GM19438 (cell line): ENCODE data around the gene MRPL36.
A peak's percentile ranks its signal among the peaks of the same experiment; 100 is the strongest.
"Not testable (repeated sequence)": the region's sequence is repeated elsewhere in the genome, so short reads cannot be mapped to it uniquely, and the experiment has no call there.

ENCODE experiments used
- ATAC-seq: cut with Tn5 transposase; IDR thresholded peaks from one replicate; pipeline ENCODE4 v1.9.1; 2021; ENCODE audit warnings: low read depth; ENCODE audit not compliant: unreplicated experiment

The MRPL36 gene

DNA sequence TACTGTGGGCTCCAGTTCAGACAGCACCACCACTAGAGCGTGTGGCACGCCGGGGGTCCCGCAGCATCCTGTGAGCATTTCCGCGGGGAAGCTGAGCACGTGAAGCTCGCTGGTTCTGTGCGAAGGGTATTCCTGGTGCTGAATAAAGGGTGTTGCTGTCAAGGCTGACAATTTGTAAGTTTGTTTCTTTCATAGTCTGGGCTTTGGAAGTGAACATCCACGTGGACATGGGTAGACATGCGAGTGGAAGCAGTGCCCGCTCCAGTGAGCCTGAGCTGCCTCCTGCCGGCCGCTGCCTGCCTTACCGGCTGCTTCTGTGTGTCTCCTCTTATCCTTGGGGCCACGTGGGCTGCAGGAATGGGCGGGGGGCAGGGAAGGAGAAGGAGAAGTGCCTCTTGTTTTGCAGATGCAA is 16.2 kb upstream of the MRPL36 start:
- ATAC-seq = no peak

DNA sequence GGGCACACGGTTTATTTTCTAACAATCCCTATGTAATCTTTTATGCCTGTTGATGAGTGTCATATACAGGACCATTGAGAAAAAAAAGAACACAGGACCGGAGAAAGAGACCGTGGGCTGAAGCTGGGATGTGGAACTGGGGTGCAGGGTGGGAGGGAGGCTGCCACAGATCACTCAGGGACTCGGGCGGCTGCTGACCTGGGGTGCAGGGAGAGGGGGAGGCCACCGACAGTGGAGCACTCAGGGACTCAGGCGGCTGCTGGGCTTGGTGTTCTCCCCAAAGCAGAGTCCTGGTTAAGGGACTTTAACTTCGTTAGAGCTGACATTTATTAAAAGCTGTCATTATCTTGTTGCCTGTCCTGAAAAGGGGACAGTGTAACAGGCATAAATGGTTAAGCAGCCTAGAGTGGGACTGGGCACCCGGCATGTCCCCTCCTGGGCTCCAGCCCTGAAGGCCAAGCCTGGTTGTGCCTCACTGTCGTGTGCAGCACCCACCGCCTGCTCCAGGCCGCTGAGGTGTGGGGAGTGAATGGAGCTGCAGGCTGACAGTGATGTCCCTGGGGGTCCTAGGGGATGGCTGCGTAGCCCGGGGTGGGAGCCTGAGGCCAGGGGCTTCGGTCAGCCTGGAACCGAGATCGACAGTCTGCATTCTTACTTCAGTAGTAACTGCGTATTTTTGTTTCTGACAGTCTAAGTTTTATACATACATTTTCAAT is 15.6 kb upstream of the MRPL36 start:
- no peak for ATAC-seq

DNA sequence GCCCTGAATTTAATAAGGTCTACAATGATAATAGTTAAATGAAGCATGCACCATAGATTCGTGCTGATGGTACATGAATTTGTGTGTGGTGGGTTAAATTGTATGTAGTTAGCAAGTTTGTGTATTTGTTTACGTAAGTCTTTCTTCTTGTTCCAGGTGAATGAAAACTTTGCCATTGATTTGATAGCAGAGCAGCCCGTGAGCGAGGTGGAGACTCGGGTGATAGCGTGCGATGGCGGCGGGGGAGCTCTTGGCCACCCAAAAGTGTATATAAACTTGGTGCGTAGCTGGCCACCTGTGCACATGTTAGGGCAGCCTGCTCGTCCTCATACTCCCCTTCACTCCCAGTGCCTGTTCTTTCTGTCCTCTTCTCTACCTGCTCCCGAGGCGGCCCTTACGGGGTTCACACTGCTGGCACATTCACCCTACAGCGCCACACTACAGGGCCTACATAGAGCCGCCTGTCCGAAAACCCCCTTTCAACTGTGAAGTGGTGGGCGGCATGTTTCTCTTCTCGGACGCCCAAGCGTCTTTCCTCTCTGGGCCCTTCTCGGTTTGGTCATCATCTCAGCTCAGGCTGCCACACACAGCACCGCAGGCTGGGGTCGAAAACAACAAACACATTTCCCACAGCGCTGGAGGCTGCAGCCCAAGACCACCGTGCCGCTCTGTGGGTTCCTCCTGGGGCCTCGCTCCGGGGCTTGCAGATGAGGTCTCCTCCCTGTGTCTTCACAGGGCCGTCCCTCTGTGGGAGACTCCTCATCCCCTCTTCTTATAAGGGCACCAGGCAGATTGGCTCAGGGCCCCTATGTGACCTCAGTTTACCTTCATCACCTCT is 14.8 kb upstream of the MRPL36 start:
- no peak for ATAC-seq

DNA sequence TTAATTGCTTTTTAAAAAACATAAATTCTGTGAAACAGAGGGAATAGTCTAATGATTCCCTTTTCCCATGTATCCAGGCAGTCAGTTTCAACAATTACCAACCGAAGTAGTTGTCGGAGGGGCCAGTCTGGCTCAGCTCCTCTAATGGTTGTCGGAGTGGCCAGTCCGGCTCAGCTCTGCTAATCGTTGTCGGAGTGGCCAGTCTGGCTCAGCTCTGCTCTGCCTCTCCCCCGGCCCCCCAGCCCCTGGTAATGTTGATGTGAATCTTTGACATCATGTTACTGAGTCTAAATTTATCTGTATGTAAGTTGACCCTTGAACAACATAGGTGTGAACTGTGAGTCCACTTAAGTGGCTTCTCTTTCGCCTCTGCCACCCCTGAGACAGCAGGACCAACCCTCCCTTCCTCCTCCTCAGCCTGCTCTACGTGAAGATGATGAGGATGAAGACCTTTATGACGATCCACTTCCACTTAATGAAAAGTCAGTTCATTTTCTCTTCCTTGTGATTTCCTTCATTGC is 11.0 kb upstream of the MRPL36 start:
- ATAC-seq = no peak

DNA sequence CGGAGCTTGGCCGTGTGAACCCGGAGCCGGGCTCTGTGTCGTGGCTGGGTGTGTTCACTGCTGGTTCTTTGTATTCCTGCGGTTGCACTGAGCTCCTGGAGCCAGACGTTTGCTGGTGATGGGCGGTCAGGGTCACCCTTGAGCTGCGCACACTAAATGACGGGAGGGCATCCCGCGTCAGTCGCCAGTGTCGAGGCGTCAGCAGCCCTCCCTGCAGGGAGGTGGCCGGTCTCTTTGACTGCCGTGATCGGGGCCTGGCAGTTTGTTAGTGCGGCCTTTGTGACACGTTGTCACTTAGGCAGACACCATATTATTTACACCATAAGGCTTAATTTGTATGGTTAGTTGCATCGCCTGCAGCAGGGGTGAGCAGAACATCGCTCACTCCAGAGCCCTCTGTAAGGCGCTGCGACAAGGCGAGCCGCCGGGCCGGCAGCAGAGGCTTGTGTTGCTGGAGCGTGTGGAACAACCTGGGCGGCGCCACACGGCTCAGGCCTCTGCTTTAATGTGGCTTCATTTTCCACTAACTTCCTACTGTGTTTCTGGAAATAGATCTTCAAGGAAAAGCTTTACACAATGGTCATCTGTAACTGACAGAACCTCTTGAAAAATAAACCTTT is 9.9 kb upstream of the MRPL36 start:
- no peak for ATAC-seq

DNA sequence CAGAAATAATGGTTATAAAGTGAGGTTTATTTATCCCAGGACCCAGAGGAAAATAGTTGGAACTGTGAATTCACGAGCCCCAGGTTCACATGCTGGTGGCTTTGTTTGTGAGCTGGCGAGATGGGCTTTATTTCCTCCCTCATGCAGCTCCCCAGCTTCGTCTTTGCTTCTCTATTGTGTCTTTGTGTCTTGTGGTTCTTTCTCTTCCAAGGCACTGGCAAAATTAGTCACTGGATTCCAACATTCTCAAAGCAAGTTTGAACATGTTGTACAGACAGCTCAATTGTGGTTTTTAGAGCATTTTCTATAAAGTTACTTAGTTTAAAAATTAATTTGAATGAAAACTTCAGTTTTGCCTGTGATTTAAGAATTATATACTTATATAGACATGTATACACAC is 8.8 kb upstream of the MRPL36 start:
- no peak for ATAC-seq

DNA sequence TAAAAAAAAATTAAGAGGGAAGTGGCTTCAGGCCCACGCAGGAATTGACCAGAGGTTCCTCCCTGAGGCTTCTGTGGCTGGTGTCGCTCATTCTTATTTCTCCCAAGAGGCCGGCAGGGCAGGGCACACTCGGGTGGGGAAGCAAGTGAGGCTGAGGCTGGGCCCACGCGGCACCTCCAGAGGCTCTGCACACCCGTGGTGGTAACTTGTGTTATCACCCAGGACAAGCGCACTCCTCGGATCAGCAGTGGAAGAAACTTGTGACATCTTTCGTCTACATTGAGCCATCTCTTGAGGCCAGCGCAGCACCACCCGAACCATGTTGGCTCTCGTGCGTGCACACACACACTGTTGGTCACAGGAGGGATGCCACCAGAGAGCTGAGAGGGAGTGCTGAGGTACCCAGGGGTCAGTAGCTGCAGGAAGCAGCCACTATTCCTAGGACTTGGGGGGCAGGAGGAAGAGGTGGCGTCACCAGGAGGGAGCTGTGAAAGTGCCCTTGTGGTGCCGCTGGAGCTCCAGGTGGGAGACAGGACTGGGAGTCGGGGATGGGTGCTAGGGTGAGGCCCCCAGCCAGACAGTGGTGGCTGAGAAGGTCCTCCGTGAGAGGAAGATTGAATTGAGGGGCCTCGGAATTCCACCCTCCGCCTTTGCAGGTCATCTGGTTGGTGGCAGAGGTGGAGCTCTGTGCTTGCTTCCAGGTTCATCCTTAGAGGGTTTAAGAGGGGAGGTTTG is 8.0 kb upstream of the MRPL36 start:
- ATAC-seq = no peak

DNA sequence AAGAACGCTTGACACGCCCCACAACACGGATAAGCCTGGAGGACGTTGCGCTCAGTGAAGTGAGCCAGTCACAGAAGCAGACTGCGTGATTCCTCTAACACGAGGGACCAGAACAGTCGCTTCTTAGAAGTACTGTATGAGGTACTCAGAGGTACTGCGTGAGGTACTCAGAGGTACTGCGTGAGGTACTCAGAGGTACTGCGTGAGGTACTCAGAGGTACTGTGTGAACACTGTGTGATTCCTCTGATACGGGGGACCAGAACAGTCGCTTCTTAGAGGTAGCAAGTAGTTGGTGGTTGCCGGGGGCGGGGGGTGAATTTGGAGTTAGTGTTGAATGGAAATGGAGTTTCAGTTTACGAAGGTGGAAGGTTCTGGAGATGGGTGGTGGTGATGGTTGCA is 7.3 kb upstream of the MRPL36 start:
- ATAC-seq = no peak

DNA sequence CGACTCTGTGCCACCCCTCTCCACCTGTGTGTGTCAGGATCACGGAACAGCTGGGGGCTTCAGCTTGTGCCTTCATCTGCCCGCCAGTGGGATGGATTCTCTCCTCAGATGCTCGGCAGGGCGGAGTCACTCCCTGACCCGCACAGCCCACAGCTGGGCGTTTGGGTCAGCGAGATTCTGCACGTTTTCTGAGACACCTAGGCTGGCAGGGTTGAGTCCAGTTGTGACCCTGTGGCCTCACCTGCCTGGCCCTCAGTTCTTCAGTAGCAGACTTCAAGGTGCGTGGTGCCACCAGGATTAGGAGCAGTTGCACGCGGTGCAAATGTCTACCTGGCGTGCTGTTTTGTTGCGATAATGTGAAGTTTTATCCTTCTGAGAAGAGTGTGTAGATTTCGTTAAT is 6.6 kb upstream of the MRPL36 start:
- no peak for ATAC-seq

DNA sequence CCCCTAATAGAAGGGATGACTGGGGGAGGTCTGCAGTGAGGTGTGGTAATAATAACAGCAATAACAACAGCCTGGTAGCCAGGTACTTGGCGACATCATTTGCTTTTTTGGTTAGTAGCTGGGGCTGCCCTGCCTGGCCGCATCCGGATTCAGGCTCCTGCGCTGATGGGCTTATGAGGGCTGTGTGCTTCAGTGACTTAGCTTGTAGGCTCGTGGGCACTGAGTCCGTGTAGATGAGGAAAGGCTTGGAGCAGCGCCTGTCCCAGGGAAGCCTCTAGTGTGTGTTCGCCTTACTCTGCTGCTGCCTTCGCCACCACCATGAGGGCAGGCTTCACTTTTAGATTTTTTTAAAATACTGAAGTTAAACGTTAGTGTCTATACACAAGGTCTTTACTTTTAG is 6.1 kb upstream of the MRPL36 start:
- no peak for ATAC-seq

DNA sequence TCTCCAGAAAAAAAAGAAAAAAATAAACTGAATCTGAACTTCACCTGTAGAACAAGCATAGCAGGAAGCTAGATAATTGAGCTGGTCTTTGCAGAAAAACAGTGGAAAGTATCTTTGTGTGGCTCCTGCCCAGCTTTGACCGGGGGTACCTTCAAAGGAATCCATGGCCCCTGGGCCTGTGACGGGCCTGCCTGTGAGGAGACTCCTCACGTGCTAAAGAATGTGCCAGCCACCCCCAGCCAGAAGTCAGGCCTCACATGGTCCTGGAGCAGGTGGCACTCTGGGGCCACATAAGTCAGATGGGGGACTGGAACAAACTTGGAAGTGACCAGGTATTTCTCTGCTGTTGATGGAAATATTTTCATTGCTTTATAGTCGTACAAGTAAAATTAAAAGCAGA is 5.7 kb upstream of the MRPL36 start:
- no peak for ATAC-seq

DNA sequence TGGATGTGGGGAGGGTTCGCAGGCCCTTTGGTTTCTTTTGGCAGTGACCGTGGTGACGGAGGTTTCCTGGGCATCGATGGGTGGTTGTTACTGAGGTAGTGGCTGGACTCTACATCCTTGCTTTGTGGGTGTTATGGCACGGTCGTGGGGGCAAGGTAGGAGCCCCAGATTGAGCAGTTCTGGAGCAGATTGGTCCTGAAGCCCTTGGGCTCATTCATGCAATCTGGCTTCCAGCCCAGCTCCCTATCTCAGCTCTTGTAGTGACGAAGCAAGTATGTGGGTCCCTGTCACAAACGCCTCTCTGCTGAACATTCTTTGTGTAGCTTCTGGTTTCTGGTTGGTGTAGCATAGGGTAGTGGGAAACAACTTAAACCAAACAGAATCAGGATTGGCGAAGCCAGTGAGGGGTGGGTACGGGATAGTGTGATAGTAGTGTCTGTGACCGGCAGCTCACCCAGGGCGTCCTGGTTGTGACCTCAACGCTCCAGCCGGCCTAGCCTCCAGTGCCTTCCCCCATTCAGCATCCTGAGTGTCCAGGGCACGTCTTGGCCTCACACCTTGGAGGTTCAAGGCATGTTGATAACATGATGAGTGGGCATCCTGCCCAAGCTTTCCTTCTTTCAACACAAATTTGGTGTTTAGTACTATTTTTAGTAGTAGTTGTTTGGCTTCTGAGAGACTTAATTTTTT is 4.5 kb upstream of the MRPL36 start:
- ATAC-seq = no peak

DNA sequence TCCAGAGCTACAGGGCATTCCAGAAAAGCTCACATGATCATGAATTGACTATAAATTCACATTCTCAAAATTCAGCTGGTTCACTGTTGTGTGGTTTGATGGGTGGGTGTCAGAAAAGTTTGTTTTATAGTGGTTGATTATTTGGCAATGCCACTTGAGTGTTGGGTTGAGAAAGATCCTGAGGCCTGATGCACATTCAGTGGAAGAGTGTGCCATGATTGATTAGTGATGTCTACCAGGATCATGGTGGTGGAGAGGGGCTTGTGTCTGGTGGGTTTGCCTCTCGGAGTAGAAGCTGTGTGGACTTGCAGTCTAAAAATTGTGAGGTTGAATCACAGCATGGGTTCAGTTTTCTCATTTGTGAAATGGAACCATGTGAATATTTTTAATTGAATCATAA is 3.6 kb upstream of the MRPL36 start:
- ATAC-seq = no peak

DNA sequence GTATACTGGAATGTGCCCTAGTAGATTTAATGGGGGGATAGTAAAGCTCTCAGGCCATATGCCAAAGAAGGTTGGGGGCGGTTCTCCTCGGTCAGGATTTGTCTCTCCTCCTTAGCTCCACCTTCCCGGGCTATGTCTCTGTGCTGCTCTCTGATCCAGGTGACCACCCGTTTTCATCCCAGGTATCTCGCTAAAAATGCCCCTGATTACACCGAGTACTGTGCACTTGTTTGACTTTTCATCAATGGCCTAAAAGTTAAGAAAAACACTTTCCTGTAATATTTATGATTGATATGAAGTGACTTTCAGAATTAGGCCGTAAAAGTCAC is 2.3 kb upstream of the MRPL36 start:
- no peak for ATAC-seq

DNA sequence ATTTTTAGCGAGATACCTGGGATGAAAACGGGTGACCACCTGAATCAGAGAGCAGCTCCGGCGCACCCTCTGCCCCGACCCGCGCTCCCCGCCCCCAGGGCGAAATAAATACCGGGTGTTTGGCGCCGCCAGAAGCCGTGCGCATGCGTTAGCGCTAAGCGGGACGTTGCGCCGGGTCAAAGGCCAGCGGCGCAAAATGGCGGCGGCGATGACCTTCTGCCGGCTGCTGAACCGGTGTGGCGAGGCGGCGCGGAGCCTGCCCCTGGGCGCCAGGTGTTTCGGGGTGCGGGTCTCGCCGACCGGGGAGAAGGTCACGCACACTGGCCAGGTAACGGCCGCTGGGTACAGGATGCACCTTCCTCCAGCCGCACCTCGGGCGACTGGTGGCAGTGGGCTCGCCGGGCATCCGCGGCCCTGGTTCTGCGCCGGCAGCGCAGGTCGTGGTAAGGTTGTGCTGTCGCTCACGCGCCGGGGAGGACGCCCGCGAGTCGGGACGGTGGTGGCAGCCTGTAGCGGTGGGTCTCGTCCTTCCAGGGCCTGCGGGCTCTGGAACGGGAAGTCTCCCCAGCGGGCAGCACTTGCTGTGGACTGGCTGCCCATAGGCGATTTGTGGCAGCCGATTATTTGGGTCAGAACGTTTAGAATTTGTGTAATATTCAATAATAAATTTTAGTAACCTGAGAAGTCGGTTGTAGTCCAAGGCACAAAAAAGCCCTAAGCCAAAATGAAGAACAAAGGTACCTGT is 1.8 kb upstream of the MRPL36 start, which contains the start of gene NDUFS6:
NDUFS6 (plus strand) TSS at position 186 of the 745 bp plus-strand sequence; CDS start at position 197, 11 bp downstream.
- peak; percentile 54 for ATAC-seq

DNA sequence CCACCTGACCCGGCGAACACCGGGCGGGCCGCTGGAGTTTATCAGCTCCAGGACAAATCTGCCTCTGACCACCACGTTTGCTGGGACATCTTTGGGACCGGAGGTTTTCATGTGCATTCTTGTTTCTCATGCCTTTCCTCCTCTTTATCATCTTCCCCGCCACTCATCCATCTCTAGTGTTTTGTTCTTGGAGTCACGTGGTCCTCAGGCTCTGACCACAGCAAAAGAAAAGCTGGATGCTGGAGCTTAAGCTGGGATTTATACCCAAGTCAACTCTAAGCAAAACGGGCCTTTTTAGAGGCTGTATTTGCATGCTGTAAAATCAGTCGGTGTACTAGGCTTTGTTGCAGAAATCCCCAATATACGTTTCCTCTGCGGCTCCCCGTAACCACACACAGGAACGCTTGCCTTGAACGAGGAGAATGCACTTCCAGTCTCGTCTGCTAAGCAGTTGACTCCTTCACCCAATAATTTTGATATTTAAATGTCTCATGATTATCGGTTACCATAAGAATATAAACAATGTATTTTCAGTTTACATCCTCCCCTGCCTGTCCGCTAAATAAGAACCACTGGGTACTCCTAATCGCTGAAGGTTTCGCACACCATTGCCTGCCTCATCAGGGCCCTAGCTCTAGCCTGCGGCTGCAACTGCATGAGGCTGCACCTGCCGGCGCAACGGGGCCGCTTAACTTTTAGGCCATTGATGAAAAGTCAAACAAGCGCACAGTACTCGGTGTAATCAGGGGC is 1.0 kb upstream of the MRPL36 start:
- ATAC-seq = peak; percentile 37

DNA sequence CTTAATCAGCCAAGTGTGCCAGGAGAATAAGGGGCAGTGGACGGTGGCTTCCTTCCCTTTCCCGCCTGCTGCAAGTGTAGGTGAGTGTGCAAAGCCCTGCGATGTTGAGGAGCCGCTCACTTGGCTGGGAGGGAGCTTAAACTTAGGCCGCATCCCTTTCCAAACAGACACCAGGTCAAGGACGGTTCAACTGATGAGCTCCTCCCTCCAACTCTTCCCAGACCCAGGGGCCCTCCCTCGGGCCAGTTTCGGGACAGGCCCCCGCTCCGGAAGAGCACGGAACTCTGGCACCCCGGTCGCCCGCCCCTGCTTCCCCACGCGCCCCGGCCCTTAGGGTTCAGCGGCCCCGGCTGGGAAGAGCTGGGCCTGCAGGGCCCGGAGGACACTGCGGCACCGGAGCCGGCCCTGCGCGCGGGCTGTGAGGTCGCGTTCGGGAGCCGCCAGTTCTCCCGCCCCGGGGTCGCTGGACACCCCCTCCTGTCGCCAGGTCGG is 481 bp downstream of the MRPL36 start:
- peak; percentile 20 for ATAC-seq

DNA sequence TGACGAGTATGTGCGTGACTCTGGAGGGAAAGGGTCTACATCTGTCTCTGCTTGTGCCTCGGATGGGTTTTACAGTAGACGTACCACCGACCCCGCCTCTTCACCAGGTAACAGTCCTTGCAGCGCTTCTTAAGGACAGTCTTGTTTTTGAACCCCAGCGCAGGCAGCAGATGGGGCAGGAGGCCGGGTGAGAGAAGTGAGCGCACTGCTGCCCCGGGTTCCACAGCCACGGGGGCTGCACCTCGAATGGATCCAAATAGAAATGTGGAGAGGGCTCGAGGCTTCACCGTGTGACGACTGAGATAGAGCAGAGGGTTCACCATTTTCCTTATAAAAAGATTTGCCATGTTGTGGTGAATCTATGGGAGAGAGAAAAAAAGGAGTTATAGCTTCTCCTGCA is 1.0 kb downstream of the MRPL36 start:
- ATAC-seq = not testable (repeated sequence)

DNA sequence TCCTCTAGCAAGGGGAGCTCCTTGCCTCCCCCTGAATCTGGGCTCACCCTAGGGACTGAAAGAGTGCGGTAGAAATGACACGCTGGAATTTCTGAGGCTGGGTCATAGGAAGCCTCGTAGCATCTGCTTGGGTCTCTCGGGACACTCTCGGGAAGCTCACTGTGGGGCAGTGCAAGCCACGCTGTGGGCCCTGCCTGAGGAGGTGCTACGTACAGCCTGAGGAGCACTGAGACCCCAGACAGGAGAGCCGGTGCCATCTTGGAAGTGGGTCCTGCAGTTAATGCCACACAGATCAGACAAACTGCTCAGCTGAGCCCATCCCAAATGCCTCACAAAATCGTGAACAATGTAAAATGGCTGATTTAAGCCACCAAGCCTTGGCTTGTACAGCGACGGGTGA is 1.8 kb downstream of the MRPL36 start:
- no peak for ATAC-seq
